K562 (cell line): Measurements from ENCODE around the gene IP6K3. TPM values are rescaled to one million over a fixed set of nuclear protein-coding genes. Genes with fewer than 3 reads are reported as not detected.

Experiments
- ATAC-seq: fragments of 200-7000 bp; cut with Tn5 transposase; 3 replicates; pipeline ENCODE4 v1.9.1; 2020; ENCODE audit warnings: moderate library complexity
- BruUV-seq: library from RNA; stranded (reverse); fragments of 400-500 nt; replicated peaks from 2 replicates; lab custom pipeline; 2021; lab: Mats Ljungman, UMichigan
- CTCF ChIA-PET: fragments of 300-600 bp; formaldehyde crosslinking; extraction: SDS; loops from one replicate; lab custom pipeline; 2021; ENCODE audit warnings: low intra/inter-chr PET ratio; lab: Yijun Ruan, JAX
- POLR2A ChIA-PET: fragments of 300-600, 350-650 bp; sonication (Branson Sonifier 250); formaldehyde crosslinking; extraction: SDS; loops from one replicate; lab custom pipeline; 2021; ENCODE audit warnings: antibody characterized with exemption, inconsistent platforms; lab: Yijun Ruan, JAX
- DNase-seq, 4 experiments: peaks; one replicate each; pipeline versions ENCODE4 v3.0.0 to v3.0.0-alpha.2; 2011 to 2018; ENCODE audit warnings: low spot score in 3 of 4, mixed read lengths in 3 of 4; ENCODE audit errors: extremely low read depth in 1 of 4
- FAIRE-seq: peaks from 2 replicates; lab custom pipeline; 2011; peaks lifted over from hg19 to GRCh38; lab: Jason Lieb, UNC
- H2AFZ ChIP-seq: 2 replicates; pipeline ENCODE4 v1.6.0; 2011; ENCODE audit warnings: low read depth, low read length, control low read depth, inconsistent platforms
- H3K27ac ChIP-seq: fragments of 200-600 bp; 3 replicates; pipeline ENCODE4 v1.8.0; 2011; ENCODE audit warnings: low read depth, mild to moderate bottlenecking, control low read depth, inconsistent platforms, low read length, moderate library complexity, mixed read lengths; ENCODE audit errors: extremely low read depth
- H3K27me3 ChIP-seq, 2 experiments: fragments of 300-600 bp in 1 of 2; 2 replicates in 1 of 2; 3 replicates in 1 of 2; pipeline versions ENCODE4 v1.6.0 to v1.8.0; 2011; ENCODE audit warnings: inconsistent platforms in 2 of 2, low read length in 2 of 2, mild to moderate bottlenecking in 1 of 2, mixed read lengths in 1 of 2, moderate library complexity in 1 of 2; ENCODE audit not compliant: control insufficient read depth in 2 of 2, insufficient read depth in 2 of 2
- H3K36me3 ChIP-seq: fragments of 300-600 bp; 3 replicates; pipeline ENCODE4 v1.8.0; 2011; ENCODE audit warnings: mild to moderate bottlenecking, low read length, inconsistent platforms; ENCODE audit not compliant: control insufficient read depth, insufficient read depth
- H3K4me1 ChIP-seq, 2 experiments: fragments of 200-600 bp in 1 of 2; replicated peaks in 1 of 2; 2 replicates in 1 of 2; 3 replicates in 1 of 2; pipeline versions ENCODE4 v1.5.1 to v1.8.0; 2011; ENCODE audit warnings: inconsistent platforms in 2 of 2, low read length in 2 of 2, mild to moderate bottlenecking in 1 of 2, mixed read lengths in 1 of 2, moderate library complexity in 1 of 2; ENCODE audit not compliant: control insufficient read depth in 2 of 2, insufficient read depth in 2 of 2
- H3K4me2 ChIP-seq: 2 replicates; pipeline ENCODE4 v1.6.1; 2011; ENCODE audit warnings: low read length, control low read depth, inconsistent platforms, mixed read lengths; ENCODE audit not compliant: insufficient read depth
- H3K4me3 ChIP-seq: fragments of 200-600 bp; sonication (generic), shearing (Covaris generic); 2 replicates; pipeline ENCODE4 v1.5.1; 2016; ENCODE audit warnings: control low read depth, inconsistent platforms
- H3K79me2 ChIP-seq: fragments of 200-600 bp; 3 replicates; pipeline ENCODE4 v1.8.0; 2011; ENCODE audit warnings: low read length, inconsistent platforms; ENCODE audit not compliant: control insufficient read depth, insufficient read depth
- H3K9ac ChIP-seq, 2 experiments: 2 replicates each; pipeline versions ENCODE4 v1.6.0 to v1.6.1; 2011; ENCODE audit warnings: low read depth in 2 of 2, low read length in 2 of 2, control low read depth in 1 of 2, inconsistent platforms in 1 of 2, mild to moderate bottlenecking in 1 of 2, mixed read lengths in 1 of 2; ENCODE audit not compliant: insufficient read depth in 1 of 2
- H3K9me1 ChIP-seq: one replicate; pipeline ENCODE4 v1.6.0; 2011; ENCODE audit warnings: inconsistent platforms, mild to moderate bottlenecking, low read length, moderate library complexity; ENCODE audit not compliant: control insufficient read depth, insufficient read depth
- H3K9me3 ChIP-seq: replicated peaks from 2 replicates; pipeline ENCODE4 v1.5.1; 2011; ENCODE audit warnings: low read depth, low read length, inconsistent platforms; ENCODE audit not compliant: control insufficient read depth, insufficient read depth
- H4K20me1 ChIP-seq: replicated peaks from 2 replicates; pipeline ENCODE4 v1.6.1; 2011; ENCODE audit warnings: low read length, inconsistent platforms, mixed read lengths; ENCODE audit not compliant: control insufficient read depth, insufficient read depth
- FUS ChIP-seq: fragments of 200-400 bp; formaldehyde crosslinking; optimal IDR thresholded peaks from 2 replicates; pipeline ENCODE3; 2017; ENCODE audit warnings: low read depth, low read length
- NFXL1 ChIP-seq: fragments of 450-650 bp; formaldehyde crosslinking; IDR thresholded peaks from 2 replicates; pipeline ENCODE4 v1.4.0; 2021; ENCODE audit warnings: mild to moderate bottlenecking
- NR2C2 ChIP-seq, 2 experiments: fragments of 200-800 bp in 1 of 2; sonication (Bioruptor generic) in 1 of 2; sonication (generic) in 1 of 2; formaldehyde crosslinking in 1 of 2; IDR thresholded peaks; 2 replicates each; pipeline versions ENCODE4 v1.6.1 to v1.8.0; 2016 to 2022; ENCODE audit warnings: mild to moderate bottlenecking in 1 of 2, missing compliant biosample characterization in 1 of 2, missing genetic modification characterization in 1 of 2, missing genetic modification reagents in 1 of 2
- RBM22 ChIP-seq: fragments of 200-400 bp; formaldehyde crosslinking; IDR thresholded peaks from 2 replicates; pipeline ENCODE4 v1.6.1; 2018; ENCODE audit warnings: low read length, low read depth; ENCODE audit not compliant: poor library complexity, severe bottlenecking
- SAFB ChIP-seq: fragments of 200-400 bp; formaldehyde crosslinking; IDR thresholded peaks from 2 replicates; pipeline ENCODE4 v1.6.1; 2017; ENCODE audit warnings: low read depth, low read length, borderline replicate concordance
- SP2 ChIP-seq: IDR thresholded peaks from 2 replicates; pipeline ENCODE4 v1.6.1; 2011; ENCODE audit warnings: mild to moderate bottlenecking, low read depth, low read length, moderate library complexity; ENCODE audit not compliant: poor library complexity, severe bottlenecking; ENCODE audit errors: extremely low read depth
- SPI1 ChIP-seq: IDR thresholded peaks from 2 replicates; pipeline ENCODE4 v1.6.1; 2011; ENCODE audit warnings: low read depth, low read length, control low read depth, borderline replicate concordance
- TEAD2 ChIP-seq: fragments of 450-650 bp; IDR thresholded peaks from 2 replicates; pipeline ENCODE4 v1.6.1; 2016; ENCODE audit warnings: missing genetic modification characterization, control low read depth, missing compliant biosample characterization
- WGBS: fragments of 100-300 bp; shearing (Covaris generic); methylation state at CpG from one replicate; pipeline ENCODE4 v1.1.6; 2016; ENCODE audit warnings: low coverage, mixed read lengths; ENCODE audit not compliant: insufficient coverage; ENCODE audit errors: missing lambda C conversion rate; 5-methylcytosine and 5-hydroxymethylcytosine counted together
- in situ Hi-C: fragments of 300-500 bp; cut with MboI; formaldehyde crosslinking; loops from 4 replicates; pipeline ENCODE4 v1.15.0; 2018; ENCODE audit warnings: inconsistent platforms, mixed read lengths
- intact Hi-C: fragments of 100-400 bp; cut with micrococcal nuclease; formaldehyde crosslinking; loops from 2 replicates; pipeline ENCODE4 v1.14.2; 2022
- polyA plus RNA-seq, 8 experiments: library from polyadenylated mRNA; depleted of rRNA in 4 of 8; stranded (reverse) in 5 of 8; unstranded in 3 of 8; fragments of >200 nt; fragmentation: Nextera tagmentation in 2 of 8; fragmentation: Illumina TruSeq in 1 of 8; extraction: Ambion mirVana in 2 of 8; extraction: Trizol in 1 of 8; gene quantifications; 2 replicates each; pipeline versions ENCODE4 v1.2.1 to v1.2.3, GENCODE V29; 2011 to 2014; ENCODE audit warnings: inconsistent platforms in 1 of 8, missing spikeins in 1 of 8
- total RNA-seq, 7 experiments: library from RNA; depleted of rRNA in 6 of 7; stranded (reverse); fragments of >200 nt in 6 of 7; fragmentation: Illumina TruSeq in 2 of 7; extraction: Trizol in 2 of 7; gene quantifications; 2 replicates each; pipeline versions ENCODE4 v1.2.1 to v1.2.3, GENCODE V29; 2011 to 2021; ENCODE audit warnings: low replicate concordance in 1 of 7

IP6K3 gene
- total and polyA plus RNA-seq, 9 of the 15 experiments (the other 6 are each of a cell fraction or from before 2014, with no cell fraction given) = not detected

GRCh38 chr6:33726696-33727095 is 20.0 kb downstream of the IP6K3 start:
- Histone ChIP-seq H4K20me1 (peaks cover 16% of the 10 kb centered on the region; the same call in 1 of the 2 replicates), H3K36me3 (no peaks in the 10 kb centered on the region), H3K27me3 (peaks cover 65 to 93% of the 10 kb centered on the region in 2 experiments), H3K4me2 (no peak overlapping the region), H3K9ac (peak overlapping the region in 1 of 2 experiments; percentile 59; a peak in 1 of 4 replicates), H3K27ac (no peak overlapping the region), H3K9me1 (no peaks in the 10 kb centered on the region), H3K4me3 (no peak overlapping the region), H3K79me2 (no peaks in the 10 kb centered on the region), H2AFZ (no peak overlapping the region), H3K4me1 (peaks cover 4 to 6% of the 10 kb centered on the region in 2 experiments; a peak in 3 of 5 replicates), H3K9me3 (no peaks in the 10 kb centered on the region)
- intact Hi-C loops (no loop called here), in situ Hi-C loops (no loop called here)
- TF ChIP-seq SAFB = no peak
- no peak for TF ChIP-seq TEAD2 (tag)
- TF ChIP-seq NR2C2 (CRISPR knock-in tag; IDR thresholded peaks at IDR 0.05) = no peak
- TF ChIP-seq NR2C2 (tag; IDR thresholded peaks at IDR 0.05) = no peak
- TF ChIP-seq SP2 = no peak
- TF ChIP-seq FUS = no peak
- no peak for TF ChIP-seq RBM22
- TF ChIP-seq SPI1 = no peak
- TF ChIP-seq NFXL1 (CRISPR knock-in tag) = no peak
- CTCF ChIA-PET = no interaction called here
- DNase-seq = no peak
- POLR2A ChIA-PET = interaction anchor here (0.5 to 1.0 kb wide), 3 partner anchors 10 to 306 kb away, joined by 3 to 4 read pairs (median 3); partner anchors contain the start of gene UQCC2
- FAIRE-seq = no peak
- ATAC-seq = no peak
- BruUV-seq = no TSS peak
- under 1% methylated on average over 15 of the region's 15 CpGs for WGBS
